ENCODE results near the gene ZRANB1. TPM values are rescaled to one million over a fixed set of nuclear protein-coding genes. Genes with fewer than 3 reads are reported as not detected.
A peak's percentile ranks its signal among the peaks of the same experiment; 100 is the strongest.

Gene ZRANB1
- total RNA-seq, 4 donors from 2014 or later = 22.1 to 37.5 (median 25.0) TPM

- no peak overlapping the region for H3K27ac ChIP-seq
- H3K4me1 ChIP-seq = peaks cover 21 to 38% of the 10 kb centered on the region in 2 donors
- no peak overlapping the region for H3K4me3 ChIP-seq (replicated peaks in 1 of 3)
- 47 to 59% methylated on average over 2 of the region's 2 CpGs for WGBS, 2 donors
- no peak for DNase-seq
- H3K27me3 ChIP-seq = no peaks in the 10 kb centered on the region
- intact Hi-C loops (cut with DNase I) = no loop called here
- no peaks in the 10 kb centered on the region for H3K36me3 ChIP-seq
- H3K9me3 ChIP-seq = no peaks in the 10 kb centered on the region
- TF ChIP-seq CTCF (IDR thresholded peaks at IDR 0.05) (no peak), POLR2A (IDR thresholded peaks at IDR 0.05) (no peak)
Observed at GRCh38 chr10:124967255-124967654, 25.3 kb downstream of the ZRANB1 start.

DNA sequence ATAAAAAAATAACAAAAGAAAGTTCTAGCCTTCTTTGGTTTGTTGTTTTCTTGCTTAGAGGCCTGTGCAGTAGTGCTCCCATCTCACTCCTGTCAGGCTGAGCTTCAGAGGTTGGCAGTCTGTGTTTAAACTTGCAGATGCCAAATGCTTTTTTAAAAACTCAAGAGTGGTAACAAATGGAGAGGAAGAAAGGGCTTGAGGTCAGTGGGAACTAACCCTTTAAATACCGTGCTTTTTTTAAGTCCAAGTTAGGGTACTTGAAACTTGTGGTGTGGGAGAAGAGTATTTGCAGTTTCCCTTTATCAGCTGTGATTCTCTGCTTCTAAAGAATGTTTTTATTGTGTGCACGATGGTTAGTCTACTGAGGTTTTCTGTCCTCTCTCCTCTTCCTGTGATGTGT is 29.4 kb downstream of the ZRANB1 start:
- DNase-seq = no peak
- TF ChIP-seq POLR2A (IDR thresholded peaks at IDR 0.05) (no peak), CTCF (IDR thresholded peaks at IDR 0.05) (no peak)

DNA sequence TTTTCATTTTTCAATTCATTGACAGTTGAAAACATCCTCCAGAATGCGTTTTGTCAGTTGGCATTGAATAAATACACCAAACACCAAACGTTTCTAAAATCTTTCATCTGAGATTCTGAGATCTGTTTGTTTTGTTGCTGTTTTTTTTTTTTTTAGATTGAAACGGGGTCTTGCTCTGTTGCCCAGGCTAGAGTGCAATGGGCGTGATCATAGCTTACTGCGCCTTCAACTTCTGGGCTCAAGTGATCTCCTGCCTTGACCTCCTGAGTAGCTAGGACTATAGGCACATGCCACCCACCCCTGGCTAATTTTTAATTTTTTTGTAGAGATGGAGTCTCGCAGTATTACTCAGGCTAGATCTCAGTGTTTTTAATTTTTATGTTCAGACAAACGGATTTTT is 30.7 kb downstream of the ZRANB1 start:
- 73 to 75% methylated on average over 7 of the region's 7 CpGs for WGBS, 2 donors
- no peak overlapping the region for H3K27ac ChIP-seq
- H3K4me3 ChIP-seq (replicated peaks in 1 of 3) = no peak overlapping the region
- peaks cover 0 to 5% of the 10 kb centered on the region in 2 donors for H3K36me3 ChIP-seq
- intact Hi-C loops (cut with DNase I) = no loop called here
- H3K9me3 ChIP-seq = no peaks in the 10 kb centered on the region
- DNase-seq = no peak
- H3K27me3 ChIP-seq = no peaks in the 10 kb centered on the region
- TF ChIP-seq CTCF (IDR thresholded peaks at IDR 0.05) = no peak
- no peak for TF ChIP-seq POLR2A (IDR thresholded peaks at IDR 0.05)
- H3K4me1 ChIP-seq = peaks cover 18 to 30% of the 10 kb centered on the region in 2 donors

More for the DNA sequence above, 29.4 kb downstream of the ZRANB1 start:
- H3K27ac ChIP-seq = peak overlapping the region; percentile 19 to 46 (median 44)
- intact Hi-C loops (cut with DNase I) = no loop called here
- H3K36me3 ChIP-seq = peaks cover 0 to 5% of the 10 kb centered on the region in 2 donors
- no peak overlapping the region for H3K4me3 ChIP-seq (replicated peaks in 1 of 3)
- no peaks in the 10 kb centered on the region for H3K27me3 ChIP-seq
- 15 to 19% methylated on average over 2 of the region's 2 CpGs for WGBS, 2 donors
- no peaks in the 10 kb centered on the region for H3K9me3 ChIP-seq
- peaks cover 21 to 38% of the 10 kb centered on the region in 2 donors for H3K4me1 ChIP-seq

- Histone ChIP-seq H3K27ac (no peak overlapping the region), H3K9me3 (no peaks in the 10 kb centered on the region), H3K27me3 (no peaks in the 10 kb centered on the region), H3K4me3 (replicated peaks in 1 of 3) (no peak overlapping the region), H3K4me1 (peaks cover 18 to 34% of the 10 kb centered on the region in 2 donors), H3K36me3 (peaks cover 0 to 5% of the 10 kb centered on the region in 2 donors)
- intact Hi-C loops (cut with DNase I) = no loop called here
- WGBS, 2 donors = 51% methylated on average over 5 of the region's 5 CpGs
- peak; percentile 61 to 71 for DNase-seq
- no peak for TF ChIP-seq CTCF (IDR thresholded peaks at IDR 0.05)
- TF ChIP-seq POLR2A (IDR thresholded peaks at IDR 0.05) = no peak
Observed at GRCh38 chr10:124974131-124974530, 32.2 kb downstream of the ZRANB1 start.

DNA sequence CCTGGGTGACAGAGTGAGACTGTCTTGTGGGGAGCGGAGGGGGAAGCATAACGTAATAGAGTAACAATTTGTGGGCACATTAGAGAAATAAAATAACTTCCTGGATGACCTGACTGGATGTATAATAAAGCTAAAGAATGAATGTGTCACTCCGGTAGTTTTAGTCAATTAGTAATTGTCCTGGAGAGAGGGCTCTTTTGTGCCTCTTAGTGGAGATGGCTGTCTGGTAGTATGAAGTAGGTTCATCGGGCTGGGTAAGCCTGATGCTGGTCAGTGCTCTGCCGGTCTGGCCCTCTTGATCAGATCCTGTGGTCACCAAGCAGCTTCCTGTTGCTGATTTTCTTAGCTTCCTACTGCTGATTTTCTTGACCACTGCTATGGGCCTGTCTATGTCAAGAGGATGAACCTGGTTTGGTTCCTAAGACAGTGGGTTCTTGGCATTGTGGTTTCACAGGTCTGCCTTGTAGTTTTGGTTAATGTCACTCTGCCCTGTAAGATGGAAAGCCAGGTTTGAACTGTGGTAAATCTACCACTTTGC is 34.1 kb downstream of the ZRANB1 start:
- no peak for TF ChIP-seq POLR2A (IDR thresholded peaks at IDR 0.05)
- no peak for TF ChIP-seq CTCF (IDR thresholded peaks at IDR 0.05)
- Histone ChIP-seq H3K4me1 (peaks cover 8 to 17% of the 10 kb centered on the region in 2 donors), H3K27ac (no peak overlapping the region), H3K4me3 (replicated peaks in 1 of 3) (no peak overlapping the region), H3K9me3 (no peaks in the 10 kb centered on the region), H3K36me3 (peaks cover 0 to 5% of the 10 kb centered on the region in 2 donors), H3K27me3 (no peaks in the 10 kb centered on the region)
- intact Hi-C loops (cut with DNase I) = no loop called here
- 76 to 91% methylated on average over 5 of the region's 5 CpGs for WGBS, 2 donors
- no peak for DNase-seq

Data from thyroid gland (tissue), 4 donors.